K562 (cell line): Measurements from ENCODE around the gene HOXB7. TPM values are rescaled to one million over a fixed set of nuclear protein-coding genes. Genes with fewer than 3 reads are reported as not detected.

Experiments
- ARID3A ChIP-seq: IDR thresholded peaks from 2 replicates; pipeline ENCODE4 v1.6.1; 2012; ENCODE audit warnings: low read depth, low read length, improper control_type of control experiment, borderline replicate concordance
- CEBPG ChIP-seq, 3 experiments: fragments of 200-800 bp in 1 of 3; sonication (Bioruptor generic) in 1 of 3; sonication (generic) in 1 of 3; formaldehyde crosslinking in 1 of 3; IDR thresholded peaks in 2 of 3; conservative IDR thresholded peaks in 1 of 3; 2 replicates each; pipeline versions ENCODE4 v1.6.1 to v1.8.0; 2016 to 2022; ENCODE audit warnings: missing compliant biosample characterization in 2 of 3, missing genetic modification characterization in 2 of 3, mild to moderate bottlenecking in 1 of 3, missing genetic modification reagents in 1 of 3
- CREB1 ChIP-seq, 2 experiments: sonication (generic) in 1 of 2; formaldehyde crosslinking in 1 of 2; IDR thresholded peaks; 2 replicates each; pipeline versions ENCODE4 v1.6.1 to v1.8.0; 2012 to 2022; ENCODE audit warnings: inconsistent platforms in 1 of 2, mild to moderate bottlenecking in 1 of 2, missing genetic modification reagents in 1 of 2, moderate library complexity in 1 of 2
- IRF9 ChIP-seq: fragments of 450-650 bp; IDR thresholded peaks from 2 replicates; pipeline ENCODE4 v1.6.1; 2016; ENCODE audit warnings: missing biosample characterization, missing genetic modification characterization
- MGA ChIP-seq: fragments of 450-650 bp; IDR thresholded peaks from 2 replicates; pipeline ENCODE4 v1.6.1; 2016; ENCODE audit warnings: mild to moderate bottlenecking, moderate library complexity
- MYC ChIP-seq, 2 experiments: fragments of 250-450 bp in 1 of 2; sonication (Bioruptor Pico) in 1 of 2; IDR thresholded peaks; 2 replicates each; pipeline versions ENCODE4 v1.5.1 to v1.6.1; 2012 to 2021; ENCODE audit warnings: low read depth in 2 of 2, borderline replicate concordance in 1 of 2, improper control_type of control experiment in 1 of 2, low read length in 1 of 2, mild to moderate bottlenecking in 1 of 2, moderate library complexity in 1 of 2
- NFE2 ChIP-seq: IDR thresholded peaks from 2 replicates; pipeline ENCODE4 v1.6.1; 2014; ENCODE audit warnings: antibody characterized with exemption, low read depth
- POLR2A ChIP-seq: fragments of 450-650 bp; conservative IDR thresholded peaks from 2 replicates; pipeline ENCODE4 v1.6.1; 2016
- SIN3A ChIP-seq, 2 experiments: fragments of 150-350 bp in 1 of 2; IDR thresholded peaks; 2 replicates each; pipeline ENCODE4 v1.6.1; 2011 to 2016; ENCODE audit warnings: borderline replicate concordance in 2 of 2, low read depth in 2 of 2, low read length in 2 of 2, mild to moderate bottlenecking in 2 of 2, moderate library complexity in 2 of 2; ENCODE audit not compliant: control insufficient read depth in 1 of 2
- SMARCA5 ChIP-seq: fragments of 450-650 bp; IDR thresholded peaks from 2 replicates; pipeline ENCODE4 v1.6.1; 2016
- ZNF717 ChIP-seq: fragments of 250-450 bp; sonication (Bioruptor Pico); IDR thresholded peaks from 2 replicates; pipeline ENCODE4 v1.5.0; 2021
- polyA plus RNA-seq, 8 experiments: library from polyadenylated mRNA; depleted of rRNA in 4 of 8; stranded (reverse) in 5 of 8; unstranded in 3 of 8; fragments of >200 nt; fragmentation: Nextera tagmentation in 2 of 8; fragmentation: Illumina TruSeq in 1 of 8; extraction: Ambion mirVana in 2 of 8; extraction: Trizol in 1 of 8; gene quantifications; 2 replicates each; pipeline versions ENCODE4 v1.2.1 to v1.2.3, GENCODE V29; 2011 to 2014; ENCODE audit warnings: inconsistent platforms in 1 of 8, missing spikeins in 1 of 8
- total RNA-seq, 7 experiments: library from RNA; depleted of rRNA in 6 of 7; stranded (reverse); fragments of >200 nt in 6 of 7; fragmentation: Illumina TruSeq in 2 of 7; extraction: Trizol in 2 of 7; gene quantifications; 2 replicates each; pipeline versions ENCODE4 v1.2.1 to v1.2.3, GENCODE V29; 2011 to 2021; ENCODE audit warnings: low replicate concordance in 1 of 7

Gene HOXB7
- total and polyA plus RNA-seq, 9 of the 15 experiments (the other 6 are each of a cell fraction or from before 2014, with no cell fraction given) = 5.5 to 16.7 (median 8.3) TPM

- no peak for TF ChIP-seq MGA
- 0 out of 2 replicates have a peak, but pooled peaks have one; percentile 47 for TF ChIP-seq SMARCA5
- TF ChIP-seq CREB1 (IDR thresholded peaks at IDR 0.05) = peak; percentile 95
- peak; percentile 93 for TF ChIP-seq CREB1 (CRISPR knock-in tag; IDR thresholded peaks at IDR 0.05)
- TF ChIP-seq ZNF717 (CRISPR knock-in tag) = no peak
- peak; percentile 99 for TF ChIP-seq ARID3A
- TF ChIP-seq CEBPG (CRISPR knock-in tag; IDR thresholded peaks at IDR 0.05) = peak; percentile 99
- peak; percentile 92 to 98 for TF ChIP-seq CEBPG (tag; conservative IDR thresholded peaks at IDR 0.05 in 1 of 2, IDR thresholded peaks at IDR 0.05 in 1 of 2)
- TF ChIP-seq NFE2 = peak; percentile 73
- peak; percentile 90 for TF ChIP-seq IRF9 (tag)
- peak; percentile 70 for TF ChIP-seq MYC (IDR thresholded peaks at IDR 0.05; ENCODE audit: low read depth, low read length)
- no peak for TF ChIP-seq MYC (CRISPR knock-in tag; IDR thresholded peaks at IDR 0.05; ENCODE audit: borderline replicate concordance, low read depth)
- TF ChIP-seq SIN3A (IDR thresholded peaks at IDR 0.05; ENCODE audit: borderline replicate concordance in 2 of 2, control insufficient read depth in 1 of 2, low read depth in 2 of 2, low read length in 2 of 2) = peak; percentile 10 to 65; a peak in 1 of 4 replicates
- TF ChIP-seq POLR2A = peak; percentile 65
Observed at GRCh38 chr17:48626245-48627117, 15.7 kb upstream of the HOXB7 start, which contains the start of gene HOXB9 (continued).
